GM21825 (cell line): ENCODE measurements around the gene KRTAP5-11.
"Not testable (repeated sequence)": the region's sequence is repeated elsewhere in the genome, so short reads cannot be mapped to it uniquely, and the experiment has no call there.

ENCODE experiments used
- ATAC-seq: cut with Tn5 transposase; IDR thresholded peaks from one replicate; pipeline ENCODE4 v1.9.1; 2021; ENCODE audit warnings: mild to moderate bottlenecking, moderate library complexity; ENCODE audit not compliant: unreplicated experiment

The KRTAP5-11 gene

GRCh38 chr11:71534711-71535608 is 47.7 kb downstream of the KRTAP5-11 start:
- not testable (repeated sequence) for ATAC-seq

- no peak for ATAC-seq
Measured at GRCh38 chr11:71532036-71532610, 50.6 kb downstream of the KRTAP5-11 start.
